Hematopoietic multipotent progenitor cell treated with erythropoietin and hydrocortisone succinate and interleukin-3 and kit ligand, for 15 days (in vitro differentiated cells): ENCODE results near the gene NEDD4L.
"Not testable (repeated sequence)": the region's sequence is repeated elsewhere in the genome, so short reads cannot be mapped to it uniquely, and the experiment has no call there.

ENCODE experiments used
- DNase-seq: peaks from one replicate; pipeline ENCODE4 v3.0.0-alpha.2; 2015; ENCODE audit warnings: low spot score

The NEDD4L gene

GRCh38 chr18:58157237-58157636 lies 113.2 kb downstream of the NEDD4L start:
- DNase-seq = no peak

DNA sequence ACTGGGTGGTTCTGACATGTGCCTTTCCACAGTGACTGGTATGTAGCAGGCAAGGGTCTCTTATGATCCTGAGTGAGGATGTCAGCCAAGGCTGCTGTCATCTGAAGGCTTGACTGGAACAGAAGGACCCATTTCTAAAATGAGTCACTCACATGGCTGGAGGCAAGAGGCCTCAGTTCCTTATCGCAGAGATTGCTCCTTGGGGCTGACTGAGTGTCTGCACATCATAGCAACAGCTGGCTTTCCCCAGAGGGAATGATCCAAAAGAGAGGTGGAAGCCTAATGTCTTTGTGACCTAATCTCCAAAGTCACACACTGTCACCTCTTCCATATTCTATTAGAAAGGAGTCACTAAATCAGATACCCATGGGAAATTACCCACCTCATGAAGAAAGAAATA lies 114.0 kb downstream of the NEDD4L start:
- DNase-seq = no peak

GRCh38 chr18:58158459-58158858 lies 114.4 kb downstream of the NEDD4L start:
- no peak for DNase-seq

GRCh38 chr18:58161659-58162058 lies 117.6 kb downstream of the NEDD4L start:
- peak; percentile 26 for DNase-seq

GRCh38 chr18:58162127-58162526 lies 118.1 kb downstream of the NEDD4L start:
- no peak for DNase-seq

DNA sequence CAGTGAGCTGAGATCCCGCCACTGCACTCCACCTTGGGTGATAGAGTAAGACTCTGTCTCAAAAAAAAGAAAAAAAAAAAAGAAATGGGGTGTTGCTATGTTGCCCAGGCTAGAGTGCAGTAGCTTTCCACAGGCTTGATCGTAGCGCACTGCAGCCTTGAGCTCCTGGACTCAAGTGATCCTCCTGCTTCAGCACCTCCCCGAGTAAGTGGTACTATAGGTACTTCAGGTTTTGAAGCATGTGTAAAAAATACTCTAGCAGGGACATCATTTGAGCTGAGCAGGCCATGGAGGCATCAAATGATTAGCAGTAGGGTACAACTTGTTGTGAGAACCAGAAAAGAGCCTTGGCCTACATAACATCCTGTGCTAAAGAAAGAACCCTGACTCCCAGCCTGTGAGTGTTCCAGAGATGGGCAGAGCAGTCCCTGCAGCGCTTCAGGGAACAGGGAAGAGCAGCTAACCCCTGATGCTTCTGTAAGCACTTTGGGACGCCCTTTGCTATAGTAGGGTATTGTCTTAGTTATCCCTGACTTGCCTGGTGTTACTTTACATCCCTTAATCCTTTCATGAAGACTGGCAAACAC lies 119.1 kb downstream of the NEDD4L start:
- DNase-seq = no peak

DNA sequence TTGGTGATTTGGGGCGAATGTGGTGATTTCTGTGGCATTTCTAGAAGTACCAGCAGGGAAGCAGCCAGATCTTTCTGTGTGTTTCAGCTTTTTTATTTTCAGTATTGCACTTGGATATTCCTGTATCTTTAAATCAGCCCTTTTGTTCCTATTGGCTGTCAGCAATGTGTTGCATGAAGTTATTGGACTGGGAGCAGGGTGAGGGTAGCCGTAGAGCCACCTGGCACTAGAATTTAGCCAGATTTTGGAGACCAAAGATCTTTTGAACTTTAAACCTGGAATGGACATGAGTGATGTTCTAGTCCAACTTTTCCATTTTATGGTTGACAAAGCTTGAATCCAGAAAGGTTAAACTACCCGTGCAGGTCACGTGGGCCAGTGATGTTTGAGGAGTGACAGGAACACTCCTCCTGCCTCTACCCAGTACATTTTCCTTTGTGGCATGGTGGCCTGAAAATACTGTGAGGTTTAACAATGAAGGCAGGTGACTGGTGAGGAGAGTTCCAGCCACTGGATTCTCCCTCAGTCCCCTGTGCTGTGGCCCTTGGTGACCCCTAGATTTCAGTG lies 122.3 kb downstream of the NEDD4L start:
- DNase-seq = no peak

DNA sequence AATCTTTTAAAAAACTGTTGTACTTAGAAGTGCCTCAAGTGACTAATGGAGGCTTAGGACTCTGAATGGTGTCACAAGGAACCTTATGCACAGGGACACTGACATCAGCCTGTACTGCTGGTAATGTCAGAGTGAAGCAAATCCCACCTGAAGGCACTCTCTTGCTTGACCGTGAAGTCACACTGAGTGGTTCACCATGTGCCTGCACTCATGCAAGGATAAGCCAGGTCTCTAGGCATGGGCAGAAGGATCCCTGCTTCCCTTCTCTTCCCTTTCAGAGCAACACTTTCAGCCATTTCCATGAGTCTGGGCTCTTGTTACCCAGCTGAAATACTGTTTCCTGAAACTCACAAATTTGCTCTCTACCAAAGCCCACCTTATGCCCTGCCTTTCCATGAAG lies 123.0 kb downstream of the NEDD4L start:
- no peak for DNase-seq

GRCh38 chr18:58168221-58168620 lies 124.2 kb downstream of the NEDD4L start:
- no peak for DNase-seq

- no peak for DNase-seq
These were observed 125.0 kb downstream of the NEDD4L start for GRCh38 chr18:58168993-58169392.

DNA sequence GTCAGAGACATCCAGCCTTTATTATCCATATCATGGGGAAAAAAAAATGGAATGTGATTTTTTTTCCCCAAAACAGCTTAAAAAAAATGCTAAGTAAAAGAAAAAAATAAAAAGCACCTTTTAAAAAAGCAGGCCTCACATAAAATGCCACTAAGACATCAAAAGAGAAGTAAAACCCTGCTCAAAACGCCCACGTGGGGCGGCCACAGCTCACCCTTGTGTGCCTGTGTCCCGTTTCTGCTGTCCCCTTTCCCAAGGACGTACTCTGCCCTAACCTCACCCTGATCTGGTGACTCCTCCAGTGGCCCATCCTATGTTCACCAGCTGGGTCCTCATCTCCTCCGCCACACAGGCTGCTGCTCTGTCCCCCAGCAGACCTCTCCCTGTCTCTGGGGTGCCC lies 125.4 kb downstream of the NEDD4L start:
- DNase-seq = no peak

GRCh38 chr18:58170036-58170435 lies 126.0 kb downstream of the NEDD4L start:
- not testable (repeated sequence) for DNase-seq

DNA sequence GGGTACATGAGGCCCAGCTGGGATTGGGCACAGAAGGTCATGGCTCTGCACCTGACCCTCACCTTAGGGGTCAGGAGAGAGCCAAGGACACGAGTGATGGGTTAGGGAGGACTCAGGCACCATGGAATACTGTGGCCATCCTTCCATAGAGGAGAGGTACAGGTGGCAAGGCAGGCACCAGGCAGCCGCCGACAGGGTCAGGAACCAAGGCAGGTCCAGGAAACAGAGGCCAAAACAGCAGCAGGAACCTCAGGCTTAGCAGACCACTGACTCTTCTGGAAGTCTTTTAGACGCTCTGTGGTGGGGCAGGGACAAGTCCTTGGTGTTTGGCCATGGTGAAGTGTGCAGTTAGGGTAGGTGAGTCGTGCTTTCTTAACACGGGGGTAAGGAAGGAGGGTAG lies 128.0 kb downstream of the NEDD4L start:
- no peak for DNase-seq

DNA sequence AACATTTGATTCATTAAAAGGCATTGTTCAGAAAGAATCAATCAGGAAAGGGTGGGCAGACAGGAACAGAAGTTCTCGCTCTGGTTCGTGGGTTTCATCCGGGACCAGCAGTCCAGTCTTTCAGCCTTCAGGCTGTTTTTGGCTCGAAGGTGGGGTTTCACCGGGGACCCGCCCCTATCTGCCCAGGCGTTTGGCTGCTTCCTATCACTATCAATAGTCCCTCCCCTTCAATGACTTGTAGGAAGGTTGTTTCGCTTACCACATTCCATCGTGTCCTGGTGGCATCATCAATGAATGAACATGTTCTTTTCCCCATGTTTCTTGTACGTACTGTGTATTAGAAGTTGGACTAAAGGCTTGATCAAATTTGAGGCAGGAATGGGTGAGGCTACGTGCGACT lies 130.3 kb downstream of the NEDD4L start:
- DNase-seq = peak; percentile 24

DNA sequence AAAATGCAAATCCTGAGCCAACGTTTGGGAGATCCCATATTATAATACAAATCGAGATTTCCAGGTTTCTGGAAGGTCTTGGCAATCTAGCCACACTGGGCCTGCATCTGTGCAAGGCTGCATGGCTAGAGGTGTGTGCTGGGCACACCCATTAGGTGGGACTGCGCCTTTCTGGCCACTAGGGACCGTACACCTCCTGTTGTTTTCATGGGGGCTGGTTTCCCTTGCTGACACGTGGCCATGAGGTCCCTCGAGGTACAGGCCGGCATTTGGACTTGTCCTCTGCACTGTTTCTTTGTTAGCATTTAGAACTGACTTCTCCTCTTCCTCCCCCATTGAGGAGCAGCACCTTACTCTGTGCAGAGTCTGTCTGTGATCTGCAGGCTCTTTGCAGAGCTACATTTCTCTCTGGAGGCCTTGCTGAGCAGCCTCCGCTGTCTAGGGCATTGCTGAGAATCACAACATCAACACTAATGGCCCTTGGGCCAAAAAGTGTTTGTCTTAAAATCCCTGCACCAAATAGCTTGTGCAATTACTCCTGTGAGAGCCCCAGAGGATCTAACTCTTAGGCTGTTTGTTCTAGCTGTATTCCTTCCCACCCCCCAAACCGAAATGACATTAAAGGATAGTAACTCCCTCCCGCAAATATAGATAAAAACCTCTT lies 131.2 kb downstream of the NEDD4L start:
- no peak for DNase-seq

- no peak for DNase-seq
These were observed 131.8 kb downstream of the NEDD4L start for GRCh38 chr18:58175786-58176176.

DNA sequence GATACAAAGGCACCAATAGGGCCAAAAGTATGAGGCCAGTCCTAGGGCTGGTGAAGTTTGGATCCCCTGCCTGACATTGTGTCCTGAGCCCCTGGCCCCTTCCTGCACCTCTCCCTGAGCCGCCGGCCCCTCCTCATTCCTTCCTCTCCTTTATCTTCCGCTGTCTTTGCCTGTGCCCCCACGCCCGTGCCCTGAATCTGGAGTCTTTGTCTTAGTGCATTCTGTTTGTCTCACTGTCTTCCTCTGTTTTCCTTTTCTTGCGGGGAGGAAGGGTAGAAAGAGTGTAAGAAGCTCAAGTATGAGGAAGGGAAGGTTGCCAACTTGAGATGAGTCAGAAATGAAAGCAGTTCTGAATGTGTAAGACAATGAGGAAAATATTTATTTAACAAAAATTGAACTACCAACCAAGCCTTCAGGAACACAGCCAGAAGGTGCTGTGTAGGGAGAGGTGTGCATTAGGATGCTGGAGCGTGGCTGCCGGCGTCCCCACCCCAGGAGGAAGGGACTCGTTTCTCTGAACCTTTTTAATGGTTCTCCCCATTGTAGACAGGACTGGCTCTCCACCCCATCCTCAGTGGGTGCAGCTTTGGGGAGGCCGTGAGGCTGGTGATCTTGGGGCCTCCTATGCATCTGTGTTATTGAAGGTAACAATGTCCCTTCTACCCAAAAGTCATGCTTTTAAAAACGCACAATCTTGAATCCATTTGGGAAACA lies 133.1 kb downstream of the NEDD4L start:
- no peak for DNase-seq

DNA sequence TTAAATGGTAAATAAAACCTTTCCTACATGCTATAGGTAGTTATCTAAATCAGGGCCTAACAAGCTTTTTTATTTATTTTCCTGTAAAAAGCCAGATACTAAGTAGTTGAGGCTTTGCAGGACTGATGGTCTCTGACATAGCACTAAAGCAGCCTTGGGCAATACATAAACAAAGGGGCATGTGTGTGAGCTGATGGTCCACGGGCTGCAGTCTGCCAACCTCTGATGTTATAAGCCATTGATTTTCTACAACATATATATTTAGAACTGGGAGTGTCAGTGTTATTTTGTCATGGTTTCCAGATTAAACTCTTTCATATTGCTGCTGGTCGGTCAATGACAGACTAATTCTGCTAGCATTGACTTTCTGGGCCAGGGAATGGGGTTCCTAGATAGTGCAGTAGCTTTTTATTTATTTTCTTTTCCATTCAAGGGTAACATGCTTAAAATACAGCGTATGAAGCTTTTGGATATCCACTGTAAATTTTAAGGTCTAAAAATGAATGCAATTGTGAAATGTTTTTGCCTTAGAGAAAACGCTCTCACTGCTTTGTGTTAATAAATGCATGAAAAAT lies 134.0 kb downstream of the NEDD4L start:
- DNase-seq = no peak

- DNase-seq = no peak
These were observed 134.5 kb downstream of the NEDD4L start for GRCh38 chr18:58178511-58178910.

- no peak for DNase-seq
These were observed 136.1 kb downstream of the NEDD4L start for GRCh38 chr18:58180172-58180571.

GRCh38 chr18:58180738-58181353 lies 136.8 kb downstream of the NEDD4L start:
- DNase-seq = peak; percentile 82

DNA sequence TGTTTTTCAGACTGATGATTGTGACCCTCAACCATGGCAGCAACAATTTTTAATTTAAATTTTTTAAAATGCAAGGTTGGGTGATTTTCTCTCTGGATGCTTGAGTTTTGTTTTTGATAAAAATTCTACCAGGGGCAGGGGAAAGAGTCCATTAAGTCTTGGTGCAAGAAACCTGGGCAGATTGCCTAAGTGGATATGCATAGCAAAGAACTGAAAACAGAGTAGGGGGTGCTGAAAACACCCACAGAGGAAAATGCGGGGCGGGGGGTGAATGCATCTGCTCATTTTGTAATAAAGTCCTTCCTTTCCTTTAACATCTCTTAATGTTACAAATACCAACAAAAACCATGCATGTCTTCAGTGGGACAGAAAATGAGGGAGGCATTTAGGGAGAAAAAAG lies 138.0 kb downstream of the NEDD4L start:
- DNase-seq = no peak
